SK-N-SH (cell line): Measurements from ENCODE around the gene STAT1. TPM values are rescaled to one million over a fixed set of nuclear protein-coding genes. Genes with fewer than 3 reads are reported as not detected.

Source experiments
- CTCF ChIA-PET: fragments of 300-600, 350-600 bp; formaldehyde crosslinking; extraction: SDS; loops from one replicate; lab custom pipeline; 2021; lab: Yijun Ruan, JAX
- POLR2A ChIA-PET: fragments of 350-600 bp; sonication (Branson Sonifier 250); formaldehyde crosslinking; extraction: SDS; loops from one replicate; lab custom pipeline; 2020; ENCODE audit warnings: antibody characterized with exemption, inconsistent platforms; lab: Yijun Ruan, JAX
- DNase-seq: peaks from one replicate; pipeline ENCODE4 v3.0.0; 2012
- H2AFZ ChIP-seq: fragments of 200-600 bp; sonication (generic); 2 replicates; pipeline ENCODE4 v1.8.1; 2016; ENCODE audit warnings: antibody characterized with exemption, mild to moderate bottlenecking, low read depth
- H3F3A ChIP-seq: fragments of 200-600 bp; sonication (generic); replicated peaks from 2 replicates; pipeline ENCODE3; 2016; ENCODE audit warnings: antibody characterized with exemption, mild to moderate bottlenecking; ENCODE audit not compliant: insufficient read depth
- H3K27ac ChIP-seq, 2 experiments: fragments of 200-500 bp in 1 of 2; fragments of 200-600 bp in 1 of 2; sonication (Bioruptor generic) in 1 of 2; sonication (generic), shearing (Covaris generic) in 1 of 2; 2 replicates each; pipeline versions ENCODE4 v1.5.1 to v1.6.1; 2014 to 2016; ENCODE audit warnings: low read depth in 2 of 2, inconsistent platforms in 1 of 2, low read length in 1 of 2, mild to moderate bottlenecking in 1 of 2, mixed read lengths in 1 of 2
- H3K27me3 ChIP-seq: fragments of 200-600 bp; sonication (generic), shearing (Covaris generic); 2 replicates; pipeline ENCODE4 v1.6.1; 2016; ENCODE audit warnings: mixed run types; ENCODE audit not compliant: insufficient read depth
- H3K36me3 ChIP-seq, 2 experiments: fragments of 200-500 bp in 1 of 2; fragments of 200-600 bp in 1 of 2; sonication (Bioruptor generic) in 1 of 2; sonication (generic) in 1 of 2; replicated peaks in 1 of 2; 2 replicates each; pipeline versions ENCODE3 to v1.5.1; 2014 to 2016; ENCODE audit warnings: low read length in 1 of 2, mild to moderate bottlenecking in 1 of 2; ENCODE audit not compliant: insufficient read depth in 2 of 2, control insufficient read depth in 1 of 2
- H3K4me1 ChIP-seq, 2 experiments: fragments of 200-500 bp in 1 of 2; fragments of 200-600 bp in 1 of 2; sonication (Bioruptor generic) in 1 of 2; sonication (generic), shearing (Covaris generic) in 1 of 2; 2 replicates each; pipeline versions ENCODE4 v1.5.1 to v1.6.1; 2014 to 2016; ENCODE audit warnings: low read depth in 1 of 2, low read length in 1 of 2, mixed run types in 1 of 2; ENCODE audit not compliant: insufficient read depth in 2 of 2, control insufficient read depth in 1 of 2
- H3K4me2 ChIP-seq: fragments of 200-600 bp; sonication (generic), shearing (Covaris generic); 2 replicates; pipeline ENCODE4 v1.6.1; 2017; ENCODE audit warnings: mixed run types
- H3K4me3 ChIP-seq, 2 experiments: fragments of 200-500 bp in 1 of 2; fragments of 200-600 bp in 1 of 2; sonication (Bioruptor generic) in 1 of 2; sonication (generic), shearing (Covaris generic) in 1 of 2; 2 replicates each; pipeline versions ENCODE4 v1.5.1 to v1.8.1; 2014 to 2016; ENCODE audit warnings: low read depth in 2 of 2, inconsistent platforms in 1 of 2, low read length in 1 of 2, mild to moderate bottlenecking in 1 of 2, mixed read lengths in 1 of 2, moderate library complexity in 1 of 2
- H3K79me2 ChIP-seq: fragments of 200-600 bp; sonication (generic); 2 replicates; pipeline ENCODE4 v1.8.1; 2017; ENCODE audit warnings: mild to moderate bottlenecking; ENCODE audit not compliant: insufficient read depth
- H3K9ac ChIP-seq: fragments of 200-600 bp; sonication (generic); 2 replicates; pipeline ENCODE4 v1.6.1; 2017; ENCODE audit warnings: mixed run types
- H3K9me2 ChIP-seq: fragments of 200-600 bp; sonication (generic); 2 replicates; pipeline ENCODE4 v1.6.1; 2017; ENCODE audit warnings: mixed run types
- H3K9me3 ChIP-seq: fragments of 200-600 bp; sonication (generic); 2 replicates; pipeline ENCODE4 v1.6.1; 2017; ENCODE audit warnings: mixed run types, mild to moderate bottlenecking, moderate library complexity
- H4K20me1 ChIP-seq: fragments of 200-600 bp; sonication (generic); 2 replicates; pipeline ENCODE4 v1.6.1; 2017; ENCODE audit warnings: mild to moderate bottlenecking, mixed run types; ENCODE audit not compliant: insufficient read depth
- CHD2 ChIP-seq: fragments of 150-350 bp; IDR thresholded peaks from 2 replicates; pipeline ENCODE4 v1.6.1; 2018; ENCODE audit warnings: low read length; ENCODE audit not compliant: partially characterized antibody
- ELF1 ChIP-seq: IDR thresholded peaks from 2 replicates; pipeline ENCODE4 v1.4.0; 2012
- EP300 ChIP-seq, 2 experiments: IDR thresholded peaks; 2 replicates each; pipeline versions ENCODE4 v1.4.0 to v1.6.1; 2012; ENCODE audit warnings: borderline replicate concordance in 1 of 2, low read depth in 1 of 2, low read length in 1 of 2
- EZH2phosphoT487 ChIP-seq: fragments of 200-600 bp; sonication (generic); IDR thresholded peaks from 2 replicates; pipeline ENCODE4 v1.6.1; 2017; ENCODE audit warnings: low read depth, mixed run types, mild to moderate bottlenecking, antibody characterized with exemption, moderate library complexity, borderline replicate concordance
- FOSL2 ChIP-seq: IDR thresholded peaks from 2 replicates; pipeline ENCODE4 v1.4.0; 2012; ENCODE audit warnings: low read depth, mild to moderate bottlenecking, moderate library complexity, borderline replicate concordance
- FOXM1 ChIP-seq: IDR thresholded peaks from 2 replicates; pipeline ENCODE4 v1.4.0; 2012; ENCODE audit warnings: low read depth, mild to moderate bottlenecking
- GATA2 ChIP-seq: sonication (generic); formaldehyde crosslinking; IDR thresholded peaks from 2 replicates; pipeline ENCODE4 v1.5.0; 2020; ENCODE audit warnings: mild to moderate bottlenecking, missing genetic modification reagents
- MEF2A ChIP-seq: IDR thresholded peaks from 2 replicates; pipeline ENCODE4 v1.4.0; 2012; ENCODE audit warnings: low read depth, borderline replicate concordance
- NFIC ChIP-seq: IDR thresholded peaks from 2 replicates; pipeline ENCODE4 v1.4.0; 2012; ENCODE audit warnings: borderline replicate concordance
- NRF1 ChIP-seq: IDR thresholded peaks from 2 replicates; pipeline ENCODE4 v1.6.1; 2012; ENCODE audit warnings: low read depth, mild to moderate bottlenecking, low read length
- RCOR1 ChIP-seq: fragments of 150-350 bp; IDR thresholded peaks from 2 replicates; pipeline ENCODE4 v1.6.1; 2017; ENCODE audit warnings: antibody characterized with exemption, low read length
- RFX5 ChIP-seq: IDR thresholded peaks from 2 replicates; pipeline ENCODE4 v1.6.1; 2012; ENCODE audit warnings: mild to moderate bottlenecking, improper control_type of control experiment, low read length
- SMC3 ChIP-seq: IDR thresholded peaks from 2 replicates; pipeline ENCODE4 v1.6.1; 2012; ENCODE audit warnings: low read depth, low read length, improper control_type of control experiment
- TCF12 ChIP-seq: IDR thresholded peaks from 2 replicates; pipeline ENCODE4 v1.4.0; 2012
- TEAD4 ChIP-seq: IDR thresholded peaks from 2 replicates; pipeline ENCODE4 v1.4.0; 2012; ENCODE audit warnings: mild to moderate bottlenecking, borderline replicate concordance; ENCODE audit not compliant: insufficient read depth
- YY1 ChIP-seq: IDR thresholded peaks from 2 replicates; pipeline ENCODE4 v1.4.0; 2012; ENCODE audit warnings: low read depth, mild to moderate bottlenecking
- WGBS: methylation state at CpG from one replicate; pipeline ENCODE4 v1.1.6; 2017; ENCODE audit warnings: low lambda C conversion rate; 5-methylcytosine and 5-hydroxymethylcytosine counted together
- polyA plus RNA-seq, 3 experiments: library from polyadenylated mRNA; depleted of rRNA; stranded (reverse); fragments of >200 nt; gene quantifications; 2 replicates each; pipeline ENCODE4 v1.2.3, GENCODE V29; 2012
- TF ChIP-seq, protein P1 (sequence below): IDR thresholded peaks from 2 replicates; pipeline ENCODE4 v1.4.0; 2012; ENCODE audit warnings: low read depth
- TF ChIP-seq, protein P2 (sequence below): fragments of 200-600 bp; sonication (generic); IDR thresholded peaks from 2 replicates; pipeline ENCODE4 v1.6.1; 2017; ENCODE audit warnings: antibody characterized with exemption, mild to moderate bottlenecking, moderate library complexity
- TF ChIP-seq, protein P3 (sequence below): fragments of 150-350 bp; IDR thresholded peaks from 2 replicates; pipeline ENCODE4 v1.6.1; 2017; ENCODE audit warnings: antibody characterized with exemption, low read length, low read depth, borderline replicate concordance
- TF ChIP-seq, protein P4 (sequence below): fragments of 150-350 bp; IDR thresholded peaks from 2 replicates; pipeline ENCODE4 v1.6.1; 2016; ENCODE audit warnings: mild to moderate bottlenecking, low read depth, low read length

The STAT1 gene
- polyA plus RNA-seq, 1 of the 3 experiments (the other 2 are of a cell fraction), result 22.1 TPM

DNA sequence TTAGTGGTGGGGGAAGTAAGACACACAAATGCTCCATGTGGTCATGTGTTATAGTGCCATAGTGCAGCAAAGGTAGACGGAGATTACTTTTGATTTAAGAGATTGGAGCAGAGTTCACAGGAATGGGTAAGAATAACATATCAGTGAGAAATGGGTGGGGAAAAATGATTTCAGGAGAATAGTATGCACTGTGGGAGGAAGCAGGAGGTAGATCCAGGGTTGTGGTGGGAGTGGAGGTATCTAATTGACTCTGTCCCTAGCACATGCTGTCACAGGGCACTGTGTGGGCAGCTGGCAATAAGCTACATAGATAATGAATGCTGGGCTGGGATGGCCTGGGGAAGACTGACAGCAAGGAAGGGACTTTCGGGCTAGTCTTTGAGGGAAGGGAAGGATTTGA lies 65.3 kb downstream of the STAT1 start:
- Histone ChIP-seq H3K4me2 (no peak overlapping the region; the same call in 1 of the 2 replicates), H3K4me3 (no peak overlapping the region), H3K4me1 (peaks cover 25 to 32% of the 10 kb centered on the region in 2 experiments), H3K79me2 (no peaks in the 10 kb centered on the region), H4K20me1 (no peaks in the 10 kb centered on the region), H3K9me2 (no peaks in the 10 kb centered on the region), H3K27me3 (no peaks in the 10 kb centered on the region), H2AFZ (no peak overlapping the region), H3K9me3 (no peaks in the 10 kb centered on the region), H3K36me3 (no peaks in the 10 kb centered on the region), H3K9ac (no peak overlapping the region), H3F3A (peaks cover 43% of the 10 kb centered on the region)
- 78% methylated on average over 2 of the region's 2 CpGs for WGBS
- CTCF ChIA-PET, result interaction anchor here (1.3 kb wide), 1 partner anchor 60 kb away, joined by 6 read pairs; no protein-coding TSS in a partner anchor
- TF ChIP-seq, protein P1, sequence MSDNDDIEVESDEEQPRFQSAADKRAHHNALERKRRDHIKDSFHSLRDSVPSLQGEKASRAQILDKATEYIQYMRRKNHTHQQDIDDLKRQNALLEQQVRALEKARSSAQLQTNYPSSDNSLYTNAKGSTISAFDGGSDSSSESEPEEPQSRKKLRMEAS, result no peak
- TF ChIP-seq NFIC (no peak), EZH2phosphoT487 (no peak), GATA2 (CRISPR knock-in tag) (no peak), MEF2A (no peak), ELF1 (no peak), CHD2 (no peak), EP300 (IDR thresholded peaks at IDR 0.05; ENCODE audit: borderline replicate concordance in 1 of 2, low read depth in 1 of 2, low read length in 1 of 2) (no peak), RFX5 (no peak), FOSL2 (no peak), FOXM1 (no peak), TCF12 (no peak), NRF1 (no peak), YY1 (no peak), SMC3 (no peak), TEAD4 (no peak), RCOR1 (no peak)
- TF ChIP-seq, protein P2, sequence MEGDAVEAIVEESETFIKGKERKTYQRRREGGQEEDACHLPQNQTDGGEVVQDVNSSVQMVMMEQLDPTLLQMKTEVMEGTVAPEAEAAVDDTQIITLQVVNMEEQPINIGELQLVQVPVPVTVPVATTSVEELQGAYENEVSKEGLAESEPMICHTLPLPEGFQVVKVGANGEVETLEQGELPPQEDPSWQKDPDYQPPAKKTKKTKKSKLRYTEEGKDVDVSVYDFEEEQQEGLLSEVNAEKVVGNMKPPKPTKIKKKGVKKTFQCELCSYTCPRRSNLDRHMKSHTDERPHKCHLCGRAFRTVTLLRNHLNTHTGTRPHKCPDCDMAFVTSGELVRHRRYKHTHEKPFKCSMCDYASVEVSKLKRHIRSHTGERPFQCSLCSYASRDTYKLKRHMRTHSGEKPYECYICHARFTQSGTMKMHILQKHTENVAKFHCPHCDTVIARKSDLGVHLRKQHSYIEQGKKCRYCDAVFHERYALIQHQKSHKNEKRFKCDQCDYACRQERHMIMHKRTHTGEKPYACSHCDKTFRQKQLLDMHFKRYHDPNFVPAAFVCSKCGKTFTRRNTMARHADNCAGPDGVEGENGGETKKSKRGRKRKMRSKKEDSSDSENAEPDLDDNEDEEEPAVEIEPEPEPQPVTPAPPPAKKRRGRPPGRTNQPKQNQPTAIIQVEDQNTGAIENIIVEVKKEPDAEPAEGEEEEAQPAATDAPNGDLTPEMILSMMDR, result no peak
- TF ChIP-seq, protein P3, sequence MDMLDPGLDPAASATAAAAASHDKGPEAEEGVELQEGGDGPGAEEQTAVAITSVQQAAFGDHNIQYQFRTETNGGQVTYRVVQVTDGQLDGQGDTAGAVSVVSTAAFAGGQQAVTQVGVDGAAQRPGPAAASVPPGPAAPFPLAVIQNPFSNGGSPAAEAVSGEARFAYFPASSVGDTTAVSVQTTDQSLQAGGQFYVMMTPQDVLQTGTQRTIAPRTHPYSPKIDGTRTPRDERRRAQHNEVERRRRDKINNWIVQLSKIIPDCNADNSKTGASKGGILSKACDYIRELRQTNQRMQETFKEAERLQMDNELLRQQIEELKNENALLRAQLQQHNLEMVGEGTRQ, result no peak
- TF ChIP-seq, protein P4, sequence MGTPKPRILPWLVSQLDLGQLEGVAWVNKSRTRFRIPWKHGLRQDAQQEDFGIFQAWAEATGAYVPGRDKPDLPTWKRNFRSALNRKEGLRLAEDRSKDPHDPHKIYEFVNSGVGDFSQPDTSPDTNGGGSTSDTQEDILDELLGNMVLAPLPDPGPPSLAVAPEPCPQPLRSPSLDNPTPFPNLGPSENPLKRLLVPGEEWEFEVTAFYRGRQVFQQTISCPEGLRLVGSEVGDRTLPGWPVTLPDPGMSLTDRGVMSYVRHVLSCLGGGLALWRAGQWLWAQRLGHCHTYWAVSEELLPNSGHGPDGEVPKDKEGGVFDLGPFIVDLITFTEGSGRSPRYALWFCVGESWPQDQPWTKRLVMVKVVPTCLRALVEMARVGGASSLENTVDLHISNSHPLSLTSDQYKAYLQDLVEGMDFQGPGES, result no peak
- TF ChIP-seq, all 33 proteins: peak for 0
- POLR2A ChIA-PET, result no interaction called here
- DNase-seq, result no peak
- H3K27ac ChIP-seq, result peak overlapping the region; percentile 64 to 85; a peak in 3 of 4 replicates
